Stimulated activated CD4-positive, alpha-beta T cell treated with anti-CD3 and anti-CD28 coated beads, Interleukin-4, amount 100 ng/mL, for 4 hours (primary cell): ENCODE measurements around the gene PYGO1.
"Not testable (repeated sequence)": the region's sequence is repeated elsewhere in the genome, so short reads cannot be mapped to it uniquely, and the experiment has no call there.

Source experiments
- DNase-seq, 2 experiments: peaks; one replicate each; pipeline ENCODE4 v3.0.0-alpha.2; 2020

Gene PYGO1

GRCh38 chr15:55499151-55499550 lies 89.0 kb downstream of the PYGO1 start:
- no peak for DNase-seq

GRCh38 chr15:55498109-55498938 lies 89.8 kb downstream of the PYGO1 start:
- DNase-seq: peak; percentile 70 to 72

GRCh38 chr15:55496716-55497115 lies 91.4 kb downstream of the PYGO1 start:
- no peak for DNase-seq

- DNase-seq: no peak
Measured at GRCh38 chr15:55494931-55495330, 93.2 kb downstream of the PYGO1 start.

- not testable (repeated sequence) for DNase-seq
Measured at GRCh38 chr15:55488952-55489600, 99.1 kb downstream of the PYGO1 start.
